ENCODE data around the gene OR6T1.

DNA sequence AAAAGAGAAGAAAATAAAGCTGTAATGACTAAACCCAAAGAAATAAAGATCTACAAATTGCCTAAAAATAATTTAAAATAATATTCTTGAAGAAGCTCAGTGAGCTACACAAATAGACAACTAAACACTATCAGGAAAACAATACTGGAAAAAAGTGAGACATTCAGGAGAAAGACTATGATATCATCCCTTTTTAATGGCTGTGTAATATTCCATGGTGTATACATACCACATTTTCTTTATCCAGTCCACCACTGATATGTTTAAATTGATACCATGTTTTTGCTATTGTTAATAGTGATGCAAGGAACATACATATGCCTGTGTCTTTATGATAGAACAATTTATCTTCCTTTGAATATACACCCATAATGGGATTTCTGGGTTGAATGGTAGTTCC, 13.1 kb upstream of the OR6T1 start:
- TF ChIP-seq, protein P1, sequence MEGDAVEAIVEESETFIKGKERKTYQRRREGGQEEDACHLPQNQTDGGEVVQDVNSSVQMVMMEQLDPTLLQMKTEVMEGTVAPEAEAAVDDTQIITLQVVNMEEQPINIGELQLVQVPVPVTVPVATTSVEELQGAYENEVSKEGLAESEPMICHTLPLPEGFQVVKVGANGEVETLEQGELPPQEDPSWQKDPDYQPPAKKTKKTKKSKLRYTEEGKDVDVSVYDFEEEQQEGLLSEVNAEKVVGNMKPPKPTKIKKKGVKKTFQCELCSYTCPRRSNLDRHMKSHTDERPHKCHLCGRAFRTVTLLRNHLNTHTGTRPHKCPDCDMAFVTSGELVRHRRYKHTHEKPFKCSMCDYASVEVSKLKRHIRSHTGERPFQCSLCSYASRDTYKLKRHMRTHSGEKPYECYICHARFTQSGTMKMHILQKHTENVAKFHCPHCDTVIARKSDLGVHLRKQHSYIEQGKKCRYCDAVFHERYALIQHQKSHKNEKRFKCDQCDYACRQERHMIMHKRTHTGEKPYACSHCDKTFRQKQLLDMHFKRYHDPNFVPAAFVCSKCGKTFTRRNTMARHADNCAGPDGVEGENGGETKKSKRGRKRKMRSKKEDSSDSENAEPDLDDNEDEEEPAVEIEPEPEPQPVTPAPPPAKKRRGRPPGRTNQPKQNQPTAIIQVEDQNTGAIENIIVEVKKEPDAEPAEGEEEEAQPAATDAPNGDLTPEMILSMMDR (IDR thresholded peaks at IDR 0.05): no peak
- TF ChIP-seq POLR2A (IDR thresholded peaks at IDR 0.05): no peak
